ENCODE results near the gene GNAI3.
"Not testable (repeated sequence)": the region's sequence is repeated elsewhere in the genome, so short reads cannot be mapped to it uniquely, and the experiment has no call there.

The GNAI3 gene

DNA sequence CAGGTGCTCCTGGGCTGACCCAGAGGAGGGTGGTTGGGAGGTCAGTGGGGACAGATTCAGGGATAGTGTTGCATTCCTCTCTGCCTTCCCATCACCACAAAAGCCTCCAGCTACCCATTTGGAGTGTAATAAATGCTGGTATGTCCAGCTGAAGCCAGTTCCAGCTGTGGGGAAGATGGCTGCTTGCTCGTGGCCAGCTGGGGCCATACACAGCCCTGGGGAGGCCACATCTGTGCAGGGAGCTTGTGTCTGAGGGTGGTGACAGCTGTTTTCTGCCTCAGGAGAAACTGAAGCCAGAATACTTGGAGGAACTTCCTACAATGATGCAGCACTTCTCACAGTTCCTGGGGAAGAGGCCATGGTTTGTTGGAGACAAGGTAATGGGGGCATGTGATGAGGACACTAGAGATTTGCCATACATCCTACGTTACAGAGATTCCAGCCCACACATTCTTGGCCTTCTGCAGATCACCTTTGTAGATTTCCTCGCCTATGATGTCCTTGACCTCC lies 110.2 kb downstream of the GNAI3 start:
- 58% methylated on average over 3 of the region's 3 CpGs for WGBS
- no peak overlapping the region for H2BK15ac ChIP-seq (ENCODE audit: low read depth, poor library complexity, severe bottlenecking)

DNA sequence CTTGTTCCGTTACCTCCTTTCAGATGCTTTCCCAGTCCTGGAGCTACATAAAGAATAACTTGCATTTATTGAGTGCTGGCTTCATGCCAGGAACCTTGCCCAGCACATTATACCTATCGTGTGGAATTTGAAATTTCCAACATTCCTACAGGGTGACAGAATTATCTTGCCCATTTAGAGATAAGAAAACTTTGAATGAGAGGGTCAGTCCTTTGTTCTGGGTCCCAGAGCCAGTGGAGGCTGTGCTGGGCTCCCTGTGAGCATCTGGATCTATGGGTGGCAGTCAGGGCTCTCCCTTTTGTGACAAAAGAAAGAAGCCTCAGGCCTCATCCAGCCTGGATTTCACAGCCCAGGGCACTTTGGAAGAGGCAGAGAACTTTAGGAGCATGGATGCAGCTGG lies 110.7 kb downstream of the GNAI3 start:
- DNase-seq, result no peak
- H2BK15ac ChIP-seq (ENCODE audit: low read depth, poor library complexity, severe bottlenecking), result no peak overlapping the region
- no peaks in the 10 kb centered on the region for H3K9me3 ChIP-seq (ENCODE audit: control insufficient read depth, low read length)
- H2BK5ac ChIP-seq (ENCODE audit: low read depth, low read length, poor library complexity, severe bottlenecking), result no peak overlapping the region
- H2AK5ac ChIP-seq (ENCODE audit: low read length, severe bottlenecking), result no peak overlapping the region
- H3K23ac ChIP-seq (ENCODE audit: low read length in 2 of 2), result no peak overlapping the region
- H3K27me3 ChIP-seq (ENCODE audit: control insufficient read depth in 1 of 2, insufficient read depth in 1 of 2, low read length in 2 of 2), result no peaks in the 10 kb centered on the region
- no peak overlapping the region for H3K4me2 ChIP-seq (ENCODE audit: low read length, poor library complexity, severe bottlenecking)
- H3K27ac ChIP-seq (ENCODE audit: low read length, poor library complexity, severe bottlenecking), result no peak overlapping the region
- 100% methylated on average over 1 of the region's 2 CpGs for WGBS
- no peaks in the 10 kb centered on the region for H3K79me1 ChIP-seq (replicated peaks; ENCODE audit: low read length, poor library complexity, severe bottlenecking)
- no peak overlapping the region for H4K91ac ChIP-seq (ENCODE audit: low read length)
- no peak overlapping the region for H3K18ac ChIP-seq (ENCODE audit: low read depth in 1 of 2, low read length in 2 of 2)
- H2AFZ ChIP-seq (ENCODE audit: low read depth, low read length), result no peak overlapping the region
- H3K14ac ChIP-seq (ENCODE audit: low read length in 2 of 2), result no peak overlapping the region
- peaks cover 29% of the 10 kb centered on the region for H3K4me1 ChIP-seq (ENCODE audit: control insufficient read depth, insufficient read depth, low read depth, low read length)
- peaks cover 7% of the 10 kb centered on the region in 2 experiments for H3K36me3 ChIP-seq (ENCODE audit: control insufficient read depth in 1 of 2, insufficient read depth in 2 of 2, low read depth in 1 of 2, low read length in 2 of 2)
- H3K4me3 ChIP-seq (ENCODE audit: insufficient read depth in 1 of 2, low read depth in 1 of 2, low read length in 2 of 2), result no peak overlapping the region
- H2BK12ac ChIP-seq (ENCODE audit: low read length in 2 of 2), result no peak overlapping the region
- no peak overlapping the region for H4K8ac ChIP-seq (ENCODE audit: low read length)
- H3K9ac ChIP-seq (ENCODE audit: low read length), result no peak overlapping the region
- H3K4ac ChIP-seq (ENCODE audit: low read depth in 1 of 2, low read length in 2 of 2), result no peak overlapping the region
- no peak overlapping the region for H2BK120ac ChIP-seq (ENCODE audit: low read depth, low read length)

More for the DNA sequence above, 110.2 kb downstream of the GNAI3 start:
- H4K8ac ChIP-seq (ENCODE audit: low read length), result no peak overlapping the region
- H2AK5ac ChIP-seq (ENCODE audit: low read length, severe bottlenecking), result no peak overlapping the region
- no peak overlapping the region for H4K91ac ChIP-seq (ENCODE audit: low read length)
- H3K14ac ChIP-seq (ENCODE audit: low read length in 2 of 2), result no peak overlapping the region
- H2BK120ac ChIP-seq (ENCODE audit: low read depth, low read length), result no peak overlapping the region
- H3K18ac ChIP-seq (ENCODE audit: low read depth in 1 of 2, low read length in 2 of 2), result no peak overlapping the region
- H3K27me3 ChIP-seq (ENCODE audit: control insufficient read depth in 1 of 2, insufficient read depth in 1 of 2, low read length in 2 of 2), result no peaks in the 10 kb centered on the region
- peaks cover 29% of the 10 kb centered on the region for H3K4me1 ChIP-seq (ENCODE audit: control insufficient read depth, insufficient read depth, low read depth, low read length)
- H3K4me3 ChIP-seq (ENCODE audit: insufficient read depth in 1 of 2, low read depth in 1 of 2, low read length in 2 of 2), result no peak overlapping the region
- no peak overlapping the region for H3K23ac ChIP-seq (ENCODE audit: low read length in 2 of 2)
- H3K79me1 ChIP-seq (replicated peaks; ENCODE audit: low read length, poor library complexity, severe bottlenecking), result no peaks in the 10 kb centered on the region
- no peak overlapping the region for H2BK5ac ChIP-seq (ENCODE audit: low read depth, low read length, poor library complexity, severe bottlenecking)
- no peak overlapping the region for H3K9ac ChIP-seq (ENCODE audit: low read length)
- peaks cover 7% of the 10 kb centered on the region in 2 experiments for H3K36me3 ChIP-seq (ENCODE audit: control insufficient read depth in 1 of 2, insufficient read depth in 2 of 2, low read depth in 1 of 2, low read length in 2 of 2)
- DNase-seq, result no peak
- no peak overlapping the region for H3K4ac ChIP-seq (ENCODE audit: low read depth in 1 of 2, low read length in 2 of 2)
- H2AFZ ChIP-seq (ENCODE audit: low read depth, low read length), result no peak overlapping the region
- no peak overlapping the region for H3K4me2 ChIP-seq (ENCODE audit: low read length, poor library complexity, severe bottlenecking)
- no peak overlapping the region for H3K27ac ChIP-seq (ENCODE audit: low read length, poor library complexity, severe bottlenecking)
- H2BK12ac ChIP-seq (ENCODE audit: low read length in 2 of 2), result no peak overlapping the region
- H3K9me3 ChIP-seq (ENCODE audit: control insufficient read depth, low read length), result no peaks in the 10 kb centered on the region

DNA sequence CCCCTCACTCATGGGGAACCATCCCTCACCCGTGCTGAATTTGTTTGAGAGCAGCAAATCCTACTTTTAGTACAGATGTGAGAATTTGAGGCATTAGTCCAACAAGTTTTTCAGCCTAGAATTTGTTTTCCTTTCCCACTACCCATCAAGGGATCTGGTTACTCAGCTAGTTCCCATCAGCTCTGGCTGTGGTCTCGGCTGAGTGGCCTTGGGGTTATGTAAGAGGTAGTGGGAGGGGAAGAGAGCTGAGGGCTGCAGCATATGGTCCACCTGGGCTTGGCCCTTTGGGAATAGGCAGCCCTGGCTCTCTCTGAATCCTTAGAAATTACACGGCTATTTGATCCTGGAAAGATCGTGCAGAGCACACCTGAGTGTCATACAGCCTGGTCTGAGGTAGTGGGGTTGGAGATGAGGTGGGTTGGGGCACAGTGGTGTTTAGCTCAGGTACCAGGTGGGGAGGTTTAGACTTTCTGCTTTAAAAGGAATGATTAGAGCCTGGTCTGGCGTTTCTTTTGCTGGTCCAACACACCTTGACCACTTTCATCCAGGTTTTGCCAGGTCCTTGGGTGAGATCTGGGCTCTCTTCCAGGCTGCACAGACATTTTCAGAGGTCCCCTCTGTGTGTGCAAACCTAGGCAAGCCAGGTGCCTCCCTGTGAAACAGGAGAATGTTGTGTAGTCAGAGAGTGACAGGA lies 111.7 kb downstream of the GNAI3 start:
- no peak overlapping the region for H3K4me3 ChIP-seq (ENCODE audit: insufficient read depth in 1 of 2, low read depth in 1 of 2, low read length in 2 of 2)
- 87% methylated on average over 4 of the region's 5 CpGs for WGBS
- H3K4me2 ChIP-seq (ENCODE audit: low read length, poor library complexity, severe bottlenecking), result no peak overlapping the region
- no peak for DNase-seq
- no peak overlapping the region for H4K91ac ChIP-seq (ENCODE audit: low read length)
- H3K14ac ChIP-seq (ENCODE audit: low read length in 2 of 2), result no peak overlapping the region
- no peak overlapping the region for H2BK12ac ChIP-seq (ENCODE audit: low read length in 2 of 2)
- no peak overlapping the region for H2AK5ac ChIP-seq (ENCODE audit: low read length, severe bottlenecking)
- no peak overlapping the region for H3K27ac ChIP-seq (ENCODE audit: low read length, poor library complexity, severe bottlenecking)
- H2AFZ ChIP-seq (ENCODE audit: low read depth, low read length), result no peak overlapping the region
- H3K4me1 ChIP-seq (ENCODE audit: control insufficient read depth, insufficient read depth, low read depth, low read length), result peaks cover 27% of the 10 kb centered on the region
- H3K79me1 ChIP-seq (replicated peaks; ENCODE audit: low read length, poor library complexity, severe bottlenecking), result no peaks in the 10 kb centered on the region
- no peak overlapping the region for H3K23ac ChIP-seq (ENCODE audit: low read length in 2 of 2)
- no peak overlapping the region for H4K8ac ChIP-seq (ENCODE audit: low read length)
- H3K18ac ChIP-seq (ENCODE audit: low read depth in 1 of 2, low read length in 2 of 2), result no peak overlapping the region
- H2BK5ac ChIP-seq (ENCODE audit: low read depth, low read length, poor library complexity, severe bottlenecking), result no peak overlapping the region
- no peak overlapping the region for H2BK15ac ChIP-seq (ENCODE audit: low read depth, poor library complexity, severe bottlenecking)
- peaks cover 7% of the 10 kb centered on the region in 2 experiments for H3K36me3 ChIP-seq (ENCODE audit: control insufficient read depth in 1 of 2, insufficient read depth in 2 of 2, low read depth in 1 of 2, low read length in 2 of 2)
- H3K9me3 ChIP-seq (ENCODE audit: control insufficient read depth, low read length), result no peaks in the 10 kb centered on the region
- H3K9ac ChIP-seq (ENCODE audit: low read length), result no peak overlapping the region
- H3K4ac ChIP-seq (ENCODE audit: low read depth in 1 of 2, low read length in 2 of 2), result no peak overlapping the region
- no peak overlapping the region for H2BK120ac ChIP-seq (ENCODE audit: low read depth, low read length)
- no peaks in the 10 kb centered on the region for H3K27me3 ChIP-seq (ENCODE audit: control insufficient read depth in 1 of 2, insufficient read depth in 1 of 2, low read length in 2 of 2)

DNA sequence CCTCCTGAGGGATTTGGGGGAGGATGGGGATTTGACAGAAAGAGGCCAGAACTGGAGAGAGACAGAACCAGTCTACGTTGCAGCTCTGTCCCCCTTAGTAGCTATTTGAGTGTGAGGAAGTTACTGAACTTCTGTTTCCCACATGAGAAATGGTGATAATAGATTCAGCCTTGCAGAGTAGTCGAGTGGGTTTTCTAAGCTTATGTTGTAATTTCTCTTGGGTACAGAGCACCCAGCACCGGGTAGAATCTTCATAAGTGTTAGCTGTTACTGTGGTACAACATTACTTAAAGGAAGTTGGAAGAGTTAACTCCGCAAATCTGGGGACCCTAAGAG lies 112.2 kb downstream of the GNAI3 start:
- not testable (repeated sequence) for H3K9me3 ChIP-seq (ENCODE audit: control insufficient read depth, low read length); DNase-seq; H4K91ac ChIP-seq (ENCODE audit: low read length); H4K8ac ChIP-seq (ENCODE audit: low read length); H3K14ac ChIP-seq (ENCODE audit: low read length in 2 of 2); H3K18ac ChIP-seq (ENCODE audit: low read depth in 1 of 2, low read length in 2 of 2); H2BK15ac ChIP-seq (ENCODE audit: low read depth, poor library complexity, severe bottlenecking); H2BK12ac ChIP-seq (ENCODE audit: low read length in 2 of 2); H3K27me3 ChIP-seq (ENCODE audit: control insufficient read depth in 1 of 2, insufficient read depth in 1 of 2, low read length in 2 of 2); H3K9ac ChIP-seq (ENCODE audit: low read length); H3K4me3 ChIP-seq (ENCODE audit: insufficient read depth in 1 of 2, low read depth in 1 of 2, low read length in 2 of 2); H2AK5ac ChIP-seq (ENCODE audit: low read length, severe bottlenecking); H2BK120ac ChIP-seq (ENCODE audit: low read depth, low read length); H3K79me1 ChIP-seq (replicated peaks; ENCODE audit: low read length, poor library complexity, severe bottlenecking); H3K4ac ChIP-seq (ENCODE audit: low read depth in 1 of 2, low read length in 2 of 2); H3K36me3 ChIP-seq (ENCODE audit: control insufficient read depth in 1 of 2, insufficient read depth in 2 of 2, low read depth in 1 of 2, low read length in 2 of 2); H2AFZ ChIP-seq (ENCODE audit: low read depth, low read length); H2BK5ac ChIP-seq (ENCODE audit: low read depth, low read length, poor library complexity, severe bottlenecking); H3K4me2 ChIP-seq (ENCODE audit: low read length, poor library complexity, severe bottlenecking); H3K23ac ChIP-seq (ENCODE audit: low read length in 2 of 2); H3K27ac ChIP-seq (ENCODE audit: low read length, poor library complexity, severe bottlenecking)
- peaks cover 23% of the 10 kb centered on the region for H3K4me1 ChIP-seq (ENCODE audit: control insufficient read depth, insufficient read depth, low read depth, low read length)
- WGBS, result 95% methylated on average over 2 of the region's 4 CpGs
